ENCODE measurements around the gene GZF1.

GZF1 gene

DNA sequence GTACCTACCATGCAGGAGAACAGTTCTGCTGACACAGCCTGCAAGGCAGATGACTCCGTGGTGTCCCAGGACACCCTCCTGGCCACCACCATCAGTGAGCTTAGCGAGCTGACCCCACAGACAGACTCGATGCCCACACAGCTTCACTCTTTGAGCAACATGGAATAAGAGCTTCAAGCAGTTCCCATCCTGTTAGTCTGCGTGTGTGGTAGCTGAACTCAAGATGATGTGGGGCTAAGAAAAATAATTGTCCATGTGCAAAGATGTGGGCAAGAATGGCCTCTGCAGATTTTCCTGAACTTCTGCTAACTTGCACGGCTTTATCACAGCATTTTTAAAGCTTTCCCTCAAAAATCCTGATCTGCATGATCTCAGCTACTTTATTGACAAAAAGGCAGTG lies 8.3 kb downstream of the GZF1 start:
- DNase-seq (ENCODE audit: low read depth): no peak

DNA sequence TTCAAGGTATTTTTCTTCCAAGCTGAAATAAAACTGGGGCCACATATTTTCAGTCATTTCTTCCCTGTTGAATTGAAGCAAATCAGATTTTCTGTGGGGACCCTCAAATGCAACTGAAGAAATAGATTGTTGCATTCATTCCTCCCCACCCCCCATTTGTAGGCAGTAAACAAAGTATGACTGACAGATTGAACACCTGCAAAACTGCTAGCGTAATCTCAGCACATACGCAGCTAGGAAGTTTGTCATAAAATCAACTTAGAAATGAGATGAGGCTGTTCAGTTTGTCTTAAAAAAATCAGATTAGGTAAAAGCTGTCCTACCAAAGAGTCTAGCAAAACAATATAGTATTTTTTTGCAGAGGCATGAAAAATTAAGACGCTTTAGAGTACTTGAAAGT lies 8.9 kb downstream of the GZF1 start:
- DNase-seq (ENCODE audit: low read depth): no peak

DNA sequence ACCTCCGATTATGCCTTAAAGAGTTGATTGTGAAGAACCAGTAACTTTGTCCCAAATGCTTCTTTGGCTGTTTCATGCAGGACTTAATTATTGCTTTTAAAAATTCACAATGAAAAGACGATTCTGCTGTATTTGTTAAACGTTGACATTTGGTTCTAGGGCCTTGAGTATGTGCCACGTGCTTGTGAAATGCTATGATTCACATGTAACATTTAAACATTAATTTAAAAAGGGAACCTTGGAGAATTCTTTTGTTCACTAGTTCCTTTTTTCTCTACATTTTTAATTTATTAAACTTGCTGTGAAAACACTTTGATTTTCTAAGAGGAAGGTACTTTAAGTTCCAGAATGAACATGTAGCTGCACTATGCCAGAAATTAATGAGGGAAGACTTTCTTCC lies 9.5 kb downstream of the GZF1 start:
- no peak for DNase-seq (ENCODE audit: low read depth)

DNA sequence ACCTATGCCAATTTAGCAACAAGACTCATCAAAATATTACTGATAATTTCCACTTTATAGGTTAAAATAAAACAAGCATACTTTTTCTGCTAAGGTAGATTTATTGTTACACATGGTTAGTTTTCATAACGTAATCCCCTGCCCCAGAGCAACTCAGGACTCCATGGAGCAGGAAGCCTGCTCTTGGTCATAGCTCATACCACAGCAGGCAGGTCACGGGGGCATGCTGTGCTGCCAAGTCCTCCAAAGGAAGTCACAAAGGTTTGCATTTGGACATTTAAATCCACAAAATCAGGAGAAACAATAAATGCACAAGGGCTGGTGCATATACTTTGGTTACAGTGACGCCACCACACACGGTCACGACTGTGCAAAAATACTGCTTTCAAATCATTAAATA lies 12.5 kb downstream of the GZF1 start:
- no peak for DNase-seq (ENCODE audit: low read depth)

DNA sequence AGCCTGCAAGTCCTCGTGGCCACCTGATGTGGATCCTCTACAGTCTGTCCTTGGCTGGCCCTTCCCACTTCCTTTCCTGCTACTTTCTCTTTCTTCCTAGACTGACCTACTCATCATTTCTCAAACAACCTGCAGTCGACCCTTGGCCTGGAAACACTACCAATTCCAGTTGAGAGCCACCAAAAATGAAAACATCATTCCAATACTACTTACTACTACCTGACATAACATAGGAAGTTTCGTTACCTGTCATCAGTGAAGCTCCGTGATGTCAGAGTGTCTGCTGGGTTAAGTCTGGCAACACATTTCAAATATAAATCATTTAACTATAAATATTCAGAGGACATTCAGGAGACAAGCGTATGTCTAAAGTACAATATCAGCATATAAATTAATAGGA lies 13.8 kb downstream of the GZF1 start:
- DNase-seq (ENCODE audit: low read depth): no peak

DNA sequence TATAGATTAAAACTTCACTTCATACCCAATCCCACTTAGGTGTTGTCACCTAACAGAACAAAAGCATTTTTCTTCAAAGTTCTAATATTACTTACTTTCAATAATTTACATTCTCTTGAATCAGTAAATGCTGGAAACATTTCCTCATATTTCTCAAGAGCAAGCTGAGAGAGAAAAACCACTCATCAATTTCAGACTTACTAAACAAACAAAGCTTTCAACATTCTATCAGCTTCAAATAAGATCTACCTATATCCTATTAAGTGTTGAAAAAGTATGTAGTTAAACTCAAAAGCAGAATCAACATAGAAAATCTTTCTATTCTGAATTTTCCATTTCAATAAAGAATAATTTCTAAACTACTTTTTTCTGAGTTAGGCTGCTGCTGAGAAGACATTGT lies 17.8 kb downstream of the GZF1 start:
- DNase-seq (ENCODE audit: low read depth): no peak

DNA sequence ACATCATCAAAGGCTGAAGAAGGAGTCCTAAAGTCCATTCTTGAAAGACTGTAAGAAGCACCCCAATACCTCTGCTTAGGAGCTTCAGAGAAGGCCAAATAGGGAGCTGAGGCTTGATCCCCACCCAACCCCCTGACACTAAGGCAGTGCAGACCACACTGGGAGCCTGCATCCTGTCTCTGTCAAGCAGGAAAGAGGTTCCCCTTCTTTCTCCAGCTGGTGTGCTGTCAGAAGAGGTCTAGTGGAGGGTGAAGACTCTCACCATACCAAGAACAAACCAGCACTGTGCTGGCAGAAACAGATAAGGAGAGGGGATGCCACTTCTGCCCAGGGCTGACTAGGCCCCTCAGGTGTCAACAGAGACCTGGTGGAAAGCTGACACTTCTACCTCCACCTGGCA lies 19.9 kb downstream of the GZF1 start:
- DNase-seq (ENCODE audit: low read depth): no peak

DNA sequence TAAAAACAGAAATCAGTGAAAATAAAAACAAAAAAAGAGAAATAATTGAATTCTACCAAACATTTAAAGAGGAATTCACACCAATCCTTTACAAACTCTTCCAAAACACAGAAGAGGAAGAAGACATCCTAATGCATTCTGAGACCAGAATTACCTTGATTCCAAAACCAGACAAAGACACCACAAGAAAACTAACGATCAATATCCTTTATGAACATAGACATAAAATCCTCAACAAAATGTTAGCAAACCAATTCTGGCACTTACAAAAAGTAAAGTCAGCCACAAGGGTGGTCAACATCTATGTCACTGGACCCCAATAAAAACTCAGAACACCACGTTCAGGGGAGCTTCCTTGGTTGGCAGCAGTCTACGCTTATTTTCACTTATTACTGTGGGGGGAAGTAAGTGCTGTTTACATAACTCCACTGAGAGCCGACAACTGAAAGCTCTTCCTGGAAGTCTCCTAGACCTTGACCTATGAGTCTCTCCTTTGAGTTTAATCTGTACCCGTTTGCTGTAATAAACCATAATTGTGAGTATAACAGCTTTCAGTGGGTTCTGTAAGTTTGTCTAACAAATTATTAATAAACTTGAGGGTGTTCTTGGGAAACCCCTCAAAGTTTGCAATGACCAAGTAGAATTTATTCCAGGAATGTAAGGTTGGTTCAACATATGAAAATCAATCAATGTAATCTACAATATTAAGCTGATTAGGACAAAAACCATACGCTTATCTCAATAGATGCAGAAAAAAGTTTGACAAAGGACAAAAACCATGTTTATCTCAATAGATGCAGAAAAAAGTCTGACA lies 24.5 kb downstream of the GZF1 start:
- no peak for DNase-seq (ENCODE audit: low read depth)

DNA sequence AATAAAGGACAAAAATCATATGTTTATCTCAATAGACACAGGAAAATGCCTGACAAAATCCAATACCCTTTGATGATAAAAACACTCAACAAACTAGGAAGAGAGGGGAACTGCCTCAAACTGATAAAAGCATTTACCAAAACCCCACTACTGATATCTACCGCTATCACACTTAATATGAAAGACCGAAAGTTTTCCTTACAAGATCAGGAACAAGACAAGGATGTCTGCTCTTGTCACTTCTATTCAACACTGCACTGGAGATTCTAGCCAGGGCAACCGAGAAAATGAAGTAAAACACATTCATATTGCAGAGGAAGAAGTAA lies 25.1 kb downstream of the GZF1 start:
- no peak for DNase-seq (ENCODE audit: low read depth)

DNA sequence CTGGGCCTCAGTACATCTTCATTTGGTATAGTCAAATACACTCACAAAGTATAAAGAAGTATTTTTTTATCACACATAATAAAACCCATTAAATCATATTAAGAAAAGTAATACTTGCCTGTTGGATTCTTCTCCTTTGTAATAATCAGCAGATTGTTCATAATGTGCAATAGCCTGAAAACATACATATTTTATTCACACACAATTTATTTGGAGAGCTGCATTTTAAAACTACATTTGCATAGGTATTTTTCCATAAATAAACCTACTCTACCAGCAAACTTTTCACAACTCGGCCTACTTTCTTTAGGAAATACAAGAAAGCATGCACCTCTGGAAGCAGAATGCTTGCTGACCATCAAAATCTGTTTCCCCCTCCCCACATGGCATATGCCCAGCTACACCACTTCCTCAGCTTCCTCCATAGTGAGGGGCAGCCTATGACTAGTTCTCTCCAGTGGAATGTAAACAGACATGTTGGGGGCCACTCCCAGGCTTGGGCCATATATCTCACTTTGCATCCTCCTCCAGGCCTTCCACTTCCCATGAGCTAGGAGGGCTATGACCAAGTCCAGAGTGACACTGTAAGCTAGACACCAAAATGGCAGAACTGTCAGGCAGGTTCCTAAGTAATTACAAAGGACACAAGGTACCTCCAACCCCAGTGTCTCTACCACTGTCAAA lies 28.3 kb downstream of the GZF1 start:
- no peak for DNase-seq (ENCODE audit: low read depth)

DNA sequence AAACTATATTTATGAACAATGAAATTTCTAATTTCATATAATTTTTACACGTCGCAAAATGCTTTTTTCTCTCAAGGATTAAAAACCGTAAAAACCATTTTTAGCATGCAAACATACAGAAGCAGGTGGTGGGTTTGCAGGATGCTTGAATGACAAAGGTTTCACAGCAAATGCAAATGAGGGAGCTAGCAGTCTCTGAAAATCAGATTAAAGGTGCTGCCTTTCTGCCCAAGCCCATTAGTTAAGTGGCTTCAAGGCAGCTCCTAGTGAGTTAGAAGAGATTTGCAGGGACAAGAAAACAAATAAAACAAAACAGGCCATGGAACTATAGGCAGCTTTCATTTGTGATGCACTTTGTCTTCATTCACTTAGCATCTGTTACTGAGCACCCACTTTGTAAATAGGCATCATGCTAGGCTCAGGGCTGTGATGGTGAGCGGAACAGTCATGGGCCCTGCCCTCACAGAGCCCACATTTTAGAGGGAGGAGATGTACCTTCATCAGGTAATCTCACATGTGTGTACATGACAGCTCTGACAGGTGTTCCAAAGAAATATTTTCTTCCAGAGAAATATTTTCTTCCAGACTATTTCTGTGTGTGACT lies 29.8 kb downstream of the GZF1 start:
- no peak for DNase-seq (ENCODE audit: low read depth)

DNA sequence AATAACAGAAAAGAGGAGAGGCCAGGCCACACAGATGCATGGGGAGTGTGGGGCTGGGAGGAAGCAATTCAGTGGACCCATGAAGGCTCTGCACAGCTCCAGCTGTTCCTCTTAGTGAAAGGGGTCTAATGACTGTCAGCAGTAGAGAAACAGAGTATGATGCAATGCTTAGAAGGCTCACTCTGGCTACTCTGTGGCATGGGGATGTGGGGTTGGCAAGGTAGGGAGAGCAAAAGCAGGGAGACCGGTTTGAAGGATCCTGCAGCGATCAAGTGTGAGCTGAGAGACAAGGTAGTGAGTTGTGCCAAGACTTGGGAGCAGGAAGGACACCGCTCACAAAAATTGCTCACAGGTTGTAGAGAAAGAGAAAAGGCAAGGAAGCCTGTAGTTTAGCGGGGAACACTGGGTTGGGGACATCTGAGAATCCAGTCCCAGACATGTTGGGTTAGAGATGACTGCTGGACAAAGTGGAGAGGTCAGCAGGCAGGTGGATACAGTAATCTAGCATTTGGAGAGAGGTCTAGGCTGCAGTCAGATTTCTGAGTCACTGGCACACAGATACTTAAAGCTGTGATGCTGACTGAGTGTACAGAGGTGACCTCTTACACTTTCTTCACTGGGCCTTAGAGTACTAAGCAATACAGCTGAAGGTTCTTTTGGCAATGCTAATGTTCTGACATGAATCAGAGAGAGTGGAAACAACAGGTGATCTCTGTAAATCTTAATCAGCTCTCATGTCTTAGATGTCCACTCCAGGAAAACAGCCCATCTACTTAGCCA lies 32.2 kb downstream of the GZF1 start:
- DNase-seq (ENCODE audit: low read depth): no peak

DNA sequence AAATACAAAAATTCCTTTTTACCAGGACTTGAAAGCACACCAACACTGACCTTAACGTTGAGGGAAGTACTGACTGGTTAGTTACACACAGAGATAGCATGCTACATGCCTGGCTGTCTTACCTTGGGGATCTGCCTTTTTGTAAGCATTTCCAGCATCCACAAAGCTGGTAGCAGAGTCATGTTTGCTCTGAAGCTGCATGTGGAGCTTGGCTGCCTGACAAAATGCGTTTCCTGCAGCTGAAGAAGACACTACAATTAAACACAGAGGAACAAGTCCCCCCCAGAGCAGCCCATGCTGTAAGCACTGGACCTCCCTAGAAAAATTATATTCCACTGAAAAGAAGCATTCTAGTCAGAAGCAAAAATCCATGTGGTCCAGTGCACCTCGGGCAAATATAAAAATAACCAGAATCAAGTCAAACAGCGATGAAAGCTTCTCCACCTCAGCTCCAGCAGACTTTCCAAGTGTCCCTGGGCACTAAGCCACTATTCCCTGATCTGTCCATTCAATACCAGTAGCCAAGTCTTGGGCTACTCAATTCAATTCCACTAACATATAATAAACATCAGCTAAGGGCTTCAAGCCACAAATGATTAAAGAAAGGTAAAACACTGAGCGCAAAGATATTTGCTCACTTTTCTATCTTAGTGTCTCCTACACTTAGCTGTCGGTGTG lies 35.1 kb downstream of the GZF1 start:
- DNase-seq (ENCODE audit: low read depth): no peak

DNA sequence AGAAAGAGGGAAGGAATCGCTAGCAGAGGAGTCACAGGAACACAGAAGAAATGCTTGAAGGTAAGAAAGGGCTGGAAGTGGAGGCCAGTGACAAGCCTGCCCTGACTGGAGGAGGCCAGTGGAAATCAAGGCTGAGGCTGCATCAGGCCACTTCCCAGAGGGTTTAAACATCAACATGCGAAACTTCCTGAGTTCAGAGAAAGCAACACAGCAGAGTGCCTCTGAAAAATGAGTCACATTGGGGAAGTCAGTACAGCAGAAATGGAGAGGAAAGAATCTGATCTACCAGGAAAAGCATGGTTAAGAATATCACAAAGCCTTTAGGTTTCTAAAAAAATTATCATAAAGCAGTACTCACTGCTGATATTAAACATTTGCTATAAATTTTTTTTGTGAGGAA lies 36.0 kb downstream of the GZF1 start:
- DNase-seq (ENCODE audit: low read depth): no peak

DNA sequence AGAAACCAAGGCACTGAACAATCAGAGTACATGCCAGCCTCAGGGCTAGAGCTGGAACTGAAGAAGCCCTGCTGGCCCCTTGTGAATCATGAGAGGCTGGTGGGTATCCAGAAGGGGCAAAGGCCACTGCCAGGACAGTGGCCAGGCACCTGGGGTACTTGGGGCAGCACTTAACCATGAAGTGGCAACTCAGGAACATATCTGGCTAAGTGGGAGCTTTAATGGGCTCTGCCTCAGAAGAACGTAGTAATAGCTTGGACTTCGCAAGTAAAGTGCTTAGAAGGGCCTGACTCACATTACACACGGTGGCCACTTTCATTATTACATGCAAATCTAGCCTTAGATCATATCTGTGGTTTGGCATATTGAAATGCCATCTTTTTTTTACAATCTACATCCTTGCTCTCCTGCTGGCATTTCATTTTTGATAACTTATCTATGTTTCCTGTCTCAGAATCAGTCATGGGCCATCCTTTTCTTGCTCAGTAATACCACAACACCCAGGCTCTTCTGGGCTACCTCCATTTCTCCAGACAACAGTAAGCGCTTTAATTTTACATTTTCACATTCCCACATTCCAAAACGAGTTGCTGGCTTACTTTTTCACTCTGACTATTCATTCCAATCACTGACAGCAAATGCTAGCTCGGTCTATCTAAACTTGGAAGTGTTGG lies 37.7 kb downstream of the GZF1 start:
- no peak for DNase-seq (ENCODE audit: low read depth)

DNA sequence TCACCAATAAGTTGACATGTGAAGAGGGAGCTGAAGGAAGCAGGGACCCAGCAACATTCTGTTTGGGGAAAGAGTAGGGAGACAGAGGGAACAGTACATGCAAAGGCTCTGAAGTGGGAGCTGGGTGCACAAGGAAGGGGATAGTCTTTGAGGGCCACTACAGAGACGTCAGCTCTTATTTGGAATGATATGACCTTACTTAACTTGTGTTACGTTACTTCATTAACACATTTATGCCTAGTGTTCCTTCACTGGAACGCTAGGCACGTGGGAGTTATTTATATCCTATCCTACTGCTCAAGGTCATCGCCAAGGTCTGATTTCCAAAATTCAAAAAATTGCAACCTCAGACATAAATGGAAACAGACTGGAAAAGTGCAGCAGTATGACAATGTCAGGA lies 39.1 kb downstream of the GZF1 start:
- no peak for DNase-seq (ENCODE audit: low read depth)

DNA sequence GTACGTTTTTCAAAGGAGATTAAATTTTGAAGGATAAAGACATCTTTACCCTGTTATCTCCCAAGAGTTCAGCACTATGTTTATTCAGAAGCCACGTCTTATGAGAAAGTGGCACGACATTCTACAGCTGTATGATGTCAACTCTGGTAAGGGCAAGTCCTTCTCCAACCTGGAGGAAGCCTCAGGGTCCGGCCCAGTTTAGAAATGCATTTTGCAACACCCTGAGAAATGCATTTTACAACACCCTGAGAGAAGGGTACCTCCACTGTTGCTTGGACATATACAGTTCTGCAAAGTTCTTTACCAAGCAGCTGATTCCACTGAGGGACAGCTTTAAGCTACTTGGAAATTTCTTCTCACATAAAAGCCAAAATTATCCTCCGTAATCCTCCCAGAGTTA lies 41.8 kb downstream of the GZF1 start:
- no peak for DNase-seq (ENCODE audit: low read depth)

DNA sequence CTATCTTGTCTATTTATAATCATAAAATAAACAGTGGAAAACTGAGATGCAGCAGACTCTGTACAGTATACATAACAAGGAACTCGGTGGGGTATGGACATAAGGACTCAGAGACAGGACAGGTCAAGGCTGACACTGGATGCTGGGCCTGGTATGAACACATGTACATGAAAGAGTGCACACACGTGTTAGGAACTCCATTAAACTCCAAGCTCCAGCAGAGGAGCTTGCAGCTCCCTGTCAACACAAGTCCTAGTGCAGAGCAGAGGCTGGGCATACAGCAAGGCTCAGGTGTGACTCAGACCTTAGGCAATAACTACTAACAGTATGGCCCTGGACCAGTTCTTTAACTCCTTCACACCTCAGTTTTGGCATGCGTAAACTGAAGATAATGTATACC lies 42.2 kb downstream of the GZF1 start:
- no peak for DNase-seq (ENCODE audit: low read depth)

DNA sequence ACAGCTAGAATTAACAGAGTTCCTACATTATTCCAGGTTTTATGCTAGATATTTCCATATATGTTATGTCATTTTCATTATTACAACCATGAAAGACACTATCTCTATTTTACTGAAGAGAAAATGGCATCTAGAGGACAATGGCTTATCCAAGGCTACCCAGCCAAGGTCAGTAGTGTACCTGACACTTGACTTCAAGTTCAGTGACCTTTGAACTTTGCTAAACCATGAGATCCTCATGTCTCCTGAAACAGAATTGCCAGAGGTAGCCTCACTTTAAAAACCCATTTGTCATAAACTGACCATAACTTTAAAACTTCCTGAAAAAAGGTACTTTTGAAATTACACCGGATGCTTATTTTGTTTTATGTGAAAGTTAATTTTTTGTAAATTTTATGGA lies 44.9 kb downstream of the GZF1 start:
- DNase-seq (ENCODE audit: low read depth): no peak

DNA sequence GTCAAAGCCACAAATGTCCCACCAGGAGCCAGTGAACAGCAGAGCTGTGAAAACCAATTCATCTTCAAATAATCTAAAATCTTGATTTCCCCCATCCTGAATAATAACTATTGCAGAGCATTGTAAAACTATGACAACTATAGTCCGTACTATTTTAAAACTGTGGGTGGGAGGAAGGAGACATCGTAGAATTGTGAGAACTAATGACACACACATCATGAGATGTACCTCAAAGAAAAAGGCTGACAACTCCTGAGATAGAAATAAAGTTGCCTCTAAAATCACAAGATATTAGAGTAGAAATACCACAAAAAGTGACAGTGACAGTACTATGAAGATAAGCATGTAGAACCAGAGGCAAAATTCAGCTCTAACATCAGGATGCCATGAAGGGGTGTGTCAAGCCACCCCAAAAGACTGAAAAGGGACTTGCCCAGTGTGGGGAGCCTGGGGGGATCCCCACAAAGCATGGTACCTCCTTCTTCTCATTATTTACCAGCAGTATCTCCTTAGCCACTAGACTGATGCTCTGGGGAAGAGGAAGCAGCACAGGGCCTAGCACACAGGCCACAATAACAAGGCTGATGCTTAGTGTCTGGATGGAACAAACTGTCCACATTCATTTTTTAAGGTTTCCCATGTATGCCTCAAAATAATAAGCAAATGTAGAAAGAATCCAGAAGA lies 45.9 kb downstream of the GZF1 start:
- no peak for DNase-seq (ENCODE audit: low read depth)

DNA sequence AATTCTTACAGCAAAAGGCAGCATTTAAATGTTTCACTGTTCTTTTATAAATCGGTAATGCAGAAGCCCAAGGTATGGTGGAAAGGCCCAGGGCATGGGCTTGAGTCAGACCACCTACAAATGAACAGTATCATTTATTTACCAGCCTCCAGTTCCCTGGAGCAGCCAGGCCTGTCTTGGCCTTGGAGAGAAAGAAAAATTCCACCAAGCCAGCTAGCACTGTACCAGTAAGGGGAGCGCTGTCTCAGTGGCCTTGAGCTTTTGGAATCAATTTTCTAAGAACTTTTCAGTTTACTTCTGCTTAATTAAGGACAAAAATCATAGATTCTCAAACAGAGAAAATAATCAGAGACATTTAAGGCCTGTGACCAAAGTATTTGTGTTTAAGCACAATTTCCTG lies 47.0 kb downstream of the GZF1 start:
- no peak for DNase-seq (ENCODE audit: low read depth)

All from non-pigmented ciliary epithelial cell (primary cell).